SK-N-SH (cell line): ENCODE results near the gene PEX11G.

ENCODE experiments used
- CHD2 ChIP-seq: fragments of 150-350 bp; IDR thresholded peaks from 2 replicates; pipeline ENCODE4 v1.6.1; 2018; ENCODE audit warnings: low read length; ENCODE audit not compliant: partially characterized antibody
- EP300 ChIP-seq, 2 experiments: IDR thresholded peaks; 2 replicates each; pipeline versions ENCODE4 v1.4.0 to v1.6.1; 2012; ENCODE audit warnings: borderline replicate concordance in 1 of 2, low read depth in 1 of 2, low read length in 1 of 2
- EZH2phosphoT487 ChIP-seq: fragments of 200-600 bp; sonication (generic); IDR thresholded peaks from 2 replicates; pipeline ENCODE4 v1.6.1; 2017; ENCODE audit warnings: low read depth, mixed run types, mild to moderate bottlenecking, antibody characterized with exemption, moderate library complexity, borderline replicate concordance
- GATA2 ChIP-seq: sonication (generic); formaldehyde crosslinking; IDR thresholded peaks from 2 replicates; pipeline ENCODE4 v1.5.0; 2020; ENCODE audit warnings: mild to moderate bottlenecking, missing genetic modification reagents
- MXI1 ChIP-seq: IDR thresholded peaks from 2 replicates; pipeline ENCODE4 v1.6.1; 2012; ENCODE audit warnings: mild to moderate bottlenecking, low read depth, low read length, improper control_type of control experiment
- NRF1 ChIP-seq: IDR thresholded peaks from 2 replicates; pipeline ENCODE4 v1.6.1; 2012; ENCODE audit warnings: low read depth, mild to moderate bottlenecking, low read length
- POLR2AphosphoS5 ChIP-seq: IDR thresholded peaks from 2 replicates; pipeline ENCODE4 v1.6.1; 2012; ENCODE audit warnings: low read depth, low read length
- SMC3 ChIP-seq: IDR thresholded peaks from 2 replicates; pipeline ENCODE4 v1.6.1; 2012; ENCODE audit warnings: low read depth, low read length, improper control_type of control experiment
- TAF1 ChIP-seq: IDR thresholded peaks from 2 replicates; pipeline ENCODE4 v1.6.1; 2012; ENCODE audit warnings: low read depth, mild to moderate bottlenecking, low read length, moderate library complexity, borderline replicate concordance
- YY1 ChIP-seq: IDR thresholded peaks from 2 replicates; pipeline ENCODE4 v1.4.0; 2012; ENCODE audit warnings: low read depth, mild to moderate bottlenecking
- TF ChIP-seq, protein P1 (sequence below): fragments of 200-600 bp; sonication (generic); IDR thresholded peaks from 2 replicates; pipeline ENCODE4 v1.6.1; 2017; ENCODE audit warnings: antibody characterized with exemption, mild to moderate bottlenecking, moderate library complexity
- TF ChIP-seq, protein P2 (sequence below): IDR thresholded peaks from 2 replicates; pipeline ENCODE4 v1.4.0; 2012; ENCODE audit warnings: low read depth
- TF ChIP-seq, protein P3 (sequence below): IDR thresholded peaks from 2 replicates; pipeline ENCODE4 v1.6.1; 2012; ENCODE audit warnings: mild to moderate bottlenecking, low read depth, low read length, moderate library complexity

DNA sequence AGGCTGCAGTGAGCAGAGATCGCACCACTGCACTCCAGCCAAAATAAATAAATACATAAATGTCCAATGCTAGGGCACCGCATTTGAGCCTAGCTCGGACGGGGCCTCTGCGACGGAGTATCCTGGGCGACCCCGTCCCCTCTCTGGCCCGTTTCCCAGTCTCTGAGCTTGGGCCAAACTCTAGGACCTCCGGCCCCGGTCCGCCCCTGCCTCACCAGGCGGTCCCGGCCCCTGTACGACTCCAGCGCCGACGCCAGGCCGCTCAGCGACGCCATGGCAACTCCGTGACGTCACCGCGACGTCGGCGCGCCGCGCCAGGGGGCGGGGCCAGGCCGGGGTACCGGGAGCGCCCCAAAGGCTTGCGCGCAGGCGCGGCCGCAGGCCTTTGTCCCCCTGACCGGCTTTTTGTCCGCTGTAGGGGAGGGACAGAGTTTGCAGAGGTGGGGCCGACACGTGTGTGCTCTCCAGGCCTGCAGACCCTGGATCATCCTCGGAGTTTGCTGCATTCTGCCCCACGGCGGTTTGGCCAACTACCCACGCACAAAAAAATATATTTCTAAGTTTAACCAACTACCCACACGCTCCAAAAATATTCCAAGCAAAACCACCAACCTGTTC is at the start of gene PEX11G:
- TF ChIP-seq, protein P1, sequence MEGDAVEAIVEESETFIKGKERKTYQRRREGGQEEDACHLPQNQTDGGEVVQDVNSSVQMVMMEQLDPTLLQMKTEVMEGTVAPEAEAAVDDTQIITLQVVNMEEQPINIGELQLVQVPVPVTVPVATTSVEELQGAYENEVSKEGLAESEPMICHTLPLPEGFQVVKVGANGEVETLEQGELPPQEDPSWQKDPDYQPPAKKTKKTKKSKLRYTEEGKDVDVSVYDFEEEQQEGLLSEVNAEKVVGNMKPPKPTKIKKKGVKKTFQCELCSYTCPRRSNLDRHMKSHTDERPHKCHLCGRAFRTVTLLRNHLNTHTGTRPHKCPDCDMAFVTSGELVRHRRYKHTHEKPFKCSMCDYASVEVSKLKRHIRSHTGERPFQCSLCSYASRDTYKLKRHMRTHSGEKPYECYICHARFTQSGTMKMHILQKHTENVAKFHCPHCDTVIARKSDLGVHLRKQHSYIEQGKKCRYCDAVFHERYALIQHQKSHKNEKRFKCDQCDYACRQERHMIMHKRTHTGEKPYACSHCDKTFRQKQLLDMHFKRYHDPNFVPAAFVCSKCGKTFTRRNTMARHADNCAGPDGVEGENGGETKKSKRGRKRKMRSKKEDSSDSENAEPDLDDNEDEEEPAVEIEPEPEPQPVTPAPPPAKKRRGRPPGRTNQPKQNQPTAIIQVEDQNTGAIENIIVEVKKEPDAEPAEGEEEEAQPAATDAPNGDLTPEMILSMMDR: no peak
- peak; percentile 43 for TF ChIP-seq TAF1
- peak; percentile 77 for TF ChIP-seq YY1
- peak; percentile 78 for TF ChIP-seq NRF1
- no peak for TF ChIP-seq EZH2phosphoT487
- TF ChIP-seq, protein P2, sequence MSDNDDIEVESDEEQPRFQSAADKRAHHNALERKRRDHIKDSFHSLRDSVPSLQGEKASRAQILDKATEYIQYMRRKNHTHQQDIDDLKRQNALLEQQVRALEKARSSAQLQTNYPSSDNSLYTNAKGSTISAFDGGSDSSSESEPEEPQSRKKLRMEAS: 0 out of 2 replicates have a peak, but pooled peaks have one; percentile 42
- TF ChIP-seq CHD2: peak; percentile 42
- TF ChIP-seq GATA2 (CRISPR knock-in tag): no peak
- TF ChIP-seq EP300 (IDR thresholded peaks at IDR 0.05; ENCODE audit: borderline replicate concordance in 1 of 2, low read depth in 1 of 2, low read length in 1 of 2): no peak
- TF ChIP-seq, protein P3, sequence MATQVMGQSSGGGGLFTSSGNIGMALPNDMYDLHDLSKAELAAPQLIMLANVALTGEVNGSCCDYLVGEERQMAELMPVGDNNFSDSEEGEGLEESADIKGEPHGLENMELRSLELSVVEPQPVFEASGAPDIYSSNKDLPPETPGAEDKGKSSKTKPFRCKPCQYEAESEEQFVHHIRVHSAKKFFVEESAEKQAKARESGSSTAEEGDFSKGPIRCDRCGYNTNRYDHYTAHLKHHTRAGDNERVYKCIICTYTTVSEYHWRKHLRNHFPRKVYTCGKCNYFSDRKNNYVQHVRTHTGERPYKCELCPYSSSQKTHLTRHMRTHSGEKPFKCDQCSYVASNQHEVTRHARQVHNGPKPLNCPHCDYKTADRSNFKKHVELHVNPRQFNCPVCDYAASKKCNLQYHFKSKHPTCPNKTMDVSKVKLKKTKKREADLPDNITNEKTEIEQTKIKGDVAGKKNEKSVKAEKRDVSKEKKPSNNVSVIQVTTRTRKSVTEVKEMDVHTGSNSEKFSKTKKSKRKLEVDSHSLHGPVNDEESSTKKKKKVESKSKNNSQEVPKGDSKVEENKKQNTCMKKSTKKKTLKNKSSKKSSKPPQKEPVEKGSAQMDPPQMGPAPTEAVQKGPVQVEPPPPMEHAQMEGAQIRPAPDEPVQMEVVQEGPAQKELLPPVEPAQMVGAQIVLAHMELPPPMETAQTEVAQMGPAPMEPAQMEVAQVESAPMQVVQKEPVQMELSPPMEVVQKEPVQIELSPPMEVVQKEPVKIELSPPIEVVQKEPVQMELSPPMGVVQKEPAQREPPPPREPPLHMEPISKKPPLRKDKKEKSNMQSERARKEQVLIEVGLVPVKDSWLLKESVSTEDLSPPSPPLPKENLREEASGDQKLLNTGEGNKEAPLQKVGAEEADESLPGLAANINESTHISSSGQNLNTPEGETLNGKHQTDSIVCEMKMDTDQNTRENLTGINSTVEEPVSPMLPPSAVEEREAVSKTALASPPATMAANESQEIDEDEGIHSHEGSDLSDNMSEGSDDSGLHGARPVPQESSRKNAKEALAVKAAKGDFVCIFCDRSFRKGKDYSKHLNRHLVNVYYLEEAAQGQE: no peak; the same call in 1 of the 2 replicates
- peak; percentile 95 for TF ChIP-seq MXI1
- TF ChIP-seq SMC3: no peak
- peak; percentile 85 for TF ChIP-seq POLR2AphosphoS5
